ENCODE measurements around the gene SERINC2.
"Not testable (repeated sequence)": the region's sequence is repeated elsewhere in the genome, so short reads cannot be mapped to it uniquely, and the experiment has no call there.

Gene SERINC2

DNA sequence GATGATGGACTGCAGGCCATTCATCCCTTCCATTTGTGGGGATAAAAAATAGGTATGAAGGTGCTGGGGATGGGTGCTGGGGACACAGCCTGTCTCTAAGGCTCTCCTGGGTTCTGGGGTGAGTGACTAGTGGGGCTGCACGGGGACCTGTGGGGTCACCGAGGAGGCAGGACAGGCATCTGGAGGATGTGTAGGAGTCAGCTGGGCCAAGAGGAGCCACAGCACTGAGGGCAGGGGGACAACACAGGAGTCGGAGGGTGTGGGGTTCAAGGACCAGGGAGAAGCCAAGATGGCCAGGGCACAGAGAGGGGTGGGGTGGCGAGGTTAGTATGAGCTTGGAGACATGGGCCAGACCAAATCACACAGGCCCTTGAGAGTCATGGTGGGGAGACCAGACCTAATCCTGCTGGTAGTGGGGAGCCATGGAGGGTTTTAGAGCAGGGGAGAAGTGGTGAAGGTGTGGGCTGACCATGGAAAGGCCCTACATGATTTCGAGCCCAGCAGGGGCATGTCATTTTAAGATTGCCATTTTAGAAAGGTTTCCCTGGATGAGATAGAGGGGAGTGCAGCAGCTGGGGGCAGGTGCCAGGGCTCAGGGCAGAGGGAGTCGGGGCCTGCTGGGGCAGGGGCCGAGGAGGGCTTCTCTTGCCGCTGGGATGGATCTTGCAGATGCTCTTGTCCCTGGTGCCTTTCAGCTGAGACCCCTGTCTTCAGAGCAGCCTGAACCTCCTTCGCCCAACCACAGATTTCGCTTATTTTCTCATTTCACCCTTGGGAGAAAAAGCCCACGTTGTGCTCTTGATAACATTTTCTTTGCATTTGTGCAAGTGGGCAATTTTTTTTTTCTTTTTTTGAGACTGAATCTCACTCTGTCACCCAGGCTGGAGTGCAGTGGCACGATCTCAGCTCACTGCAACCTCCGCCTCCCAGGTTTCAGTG is 22.7 kb downstream of the SERINC2 start:
- no peak for DNase-seq

DNA sequence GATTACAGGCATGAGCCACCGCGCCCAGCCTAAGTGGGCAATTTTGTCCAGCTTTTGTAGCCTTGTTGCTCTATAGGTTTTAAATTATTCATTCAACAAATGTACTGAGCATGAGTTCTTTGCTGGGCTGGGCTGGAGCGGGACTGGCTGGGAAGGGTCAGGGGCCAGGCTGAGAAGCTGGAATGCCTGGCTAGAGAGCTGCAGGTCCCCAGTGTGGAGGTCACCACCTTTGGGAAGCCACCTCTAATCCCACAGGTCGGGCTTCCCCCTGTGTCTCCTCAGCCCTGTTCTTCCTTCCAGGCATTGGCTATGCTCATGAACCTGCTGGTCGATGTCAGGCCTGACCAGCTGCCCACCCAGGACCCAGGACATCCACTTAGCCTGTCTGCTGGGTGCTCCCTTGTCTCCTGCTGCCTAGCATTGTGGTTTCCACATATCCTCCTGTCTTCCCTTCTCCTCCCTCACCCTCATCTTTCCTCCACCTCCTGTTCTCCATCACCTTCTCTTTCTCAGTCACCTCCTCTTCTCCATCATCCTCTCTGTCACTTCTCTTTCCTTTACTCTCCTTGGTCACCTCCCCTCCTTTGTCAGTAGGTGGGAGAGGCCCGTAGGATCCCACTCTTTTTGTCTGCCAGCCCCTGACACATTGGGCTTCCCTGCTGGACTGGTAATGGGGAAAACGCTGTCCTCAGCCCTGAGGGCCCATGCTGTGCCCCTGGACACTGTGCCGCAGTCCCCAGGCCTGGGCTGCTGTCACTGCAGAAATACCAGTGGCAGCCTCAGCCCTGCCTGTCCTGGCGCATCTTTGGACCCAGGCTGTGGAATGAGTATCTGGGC is 23.8 kb downstream of the SERINC2 start:
- DNase-seq = no peak

- no peak for DNase-seq
These were observed 24.5 kb downstream of the SERINC2 start for GRCh38 chr1:31437433-31438037.

- DNase-seq = no peak
These were observed 26.3 kb downstream of the SERINC2 start for GRCh38 chr1:31439276-31439675.

GRCh38 chr1:31441073-31441472 is 28.1 kb downstream of the SERINC2 start:
- DNase-seq = no peak

DNA sequence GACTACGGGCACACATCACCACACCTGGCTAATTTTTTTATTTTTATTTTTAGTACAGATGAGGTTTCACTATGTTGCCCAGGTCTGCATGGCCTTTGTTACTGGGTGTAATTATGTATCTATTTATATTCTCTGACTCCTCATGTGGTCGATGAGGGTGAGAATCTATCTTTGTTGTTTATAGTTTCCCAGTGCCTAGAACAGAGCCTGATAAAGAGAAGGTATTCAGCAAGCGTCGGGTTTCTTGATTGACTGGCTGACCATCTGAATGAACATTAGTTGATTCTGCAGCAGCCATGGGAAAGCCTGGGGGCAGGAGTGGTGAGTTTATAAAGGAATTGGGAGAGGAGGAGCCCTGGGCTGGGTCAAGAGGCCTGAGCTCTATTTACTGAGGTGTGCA is 28.5 kb downstream of the SERINC2 start:
- DNase-seq = no peak

DNA sequence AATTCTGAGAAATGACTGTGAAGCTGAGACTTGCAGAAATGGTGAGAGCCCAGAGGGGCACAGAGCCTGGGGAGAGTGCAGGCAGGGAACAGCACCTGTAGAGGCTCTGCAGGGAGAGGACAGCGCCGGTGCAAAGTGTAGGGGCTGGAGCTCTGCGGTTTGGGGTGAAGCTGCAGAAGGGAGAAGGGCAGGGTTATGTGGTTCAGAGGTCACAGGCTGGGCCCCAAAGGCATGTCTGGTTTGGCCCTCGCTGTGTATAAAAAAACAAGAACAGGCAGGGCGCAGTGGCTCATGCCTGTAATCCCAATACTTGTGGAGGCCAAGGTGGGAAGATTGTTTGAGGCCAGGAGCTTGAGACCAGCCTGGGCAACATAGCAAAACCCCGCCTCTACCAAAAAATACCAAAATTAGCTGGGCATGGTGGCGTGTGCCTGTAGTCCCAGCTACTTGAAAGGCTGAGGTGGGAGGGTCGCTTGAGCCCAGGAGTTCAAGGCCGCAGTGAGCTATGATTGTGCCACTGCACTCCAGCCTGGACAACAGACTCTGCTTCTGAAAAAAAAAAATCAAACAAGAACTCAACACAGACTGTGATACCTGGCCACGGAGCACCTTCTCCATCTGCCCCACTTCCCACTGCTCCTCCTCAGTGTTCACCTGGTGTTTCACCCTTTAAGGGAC is 29.1 kb downstream of the SERINC2 start:
- DNase-seq = no peak

DNA sequence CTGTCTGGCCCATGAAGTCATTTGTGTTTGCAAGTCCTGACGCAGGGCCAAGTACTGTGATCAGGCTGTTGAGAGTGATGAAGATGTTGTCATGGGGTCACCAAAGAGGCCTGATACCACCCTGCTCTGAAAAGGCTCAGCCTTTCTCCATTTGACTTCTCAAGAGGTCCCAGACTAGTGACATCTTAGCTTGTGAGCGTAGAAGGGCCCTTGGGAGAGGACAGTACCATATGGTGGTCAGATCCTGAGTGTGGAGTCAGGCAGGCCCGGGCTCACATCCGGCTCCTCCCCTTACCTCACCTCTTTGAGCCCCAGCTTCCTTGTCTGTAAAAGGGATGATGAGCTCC is 29.6 kb downstream of the SERINC2 start:
- no peak for DNase-seq

GRCh38 chr1:31443673-31444072 is 30.7 kb downstream of the SERINC2 start:
- DNase-seq = no peak

GRCh38 chr1:31444725-31445448 is 31.9 kb downstream of the SERINC2 start:
- no peak for DNase-seq

DNA sequence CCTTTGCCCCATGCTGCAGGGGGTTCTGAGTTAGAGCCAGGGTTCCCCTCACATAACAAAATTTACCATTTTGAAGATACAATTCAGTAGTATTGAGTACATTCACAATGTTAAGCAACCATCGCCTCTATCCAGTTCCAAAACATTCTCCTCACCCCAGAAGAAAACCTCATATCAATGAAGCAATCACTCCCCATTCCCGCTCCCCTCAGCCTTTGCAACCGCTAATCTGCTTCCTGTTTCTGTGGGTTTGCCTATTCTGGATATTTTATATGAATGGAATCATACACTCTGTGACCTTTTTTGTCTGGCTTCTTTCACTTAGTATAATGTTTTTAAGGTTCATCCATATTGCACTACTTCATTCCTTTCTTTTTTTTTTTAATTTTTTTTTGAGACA is 32.9 kb downstream of the SERINC2 start:
- no peak for DNase-seq

DNA sequence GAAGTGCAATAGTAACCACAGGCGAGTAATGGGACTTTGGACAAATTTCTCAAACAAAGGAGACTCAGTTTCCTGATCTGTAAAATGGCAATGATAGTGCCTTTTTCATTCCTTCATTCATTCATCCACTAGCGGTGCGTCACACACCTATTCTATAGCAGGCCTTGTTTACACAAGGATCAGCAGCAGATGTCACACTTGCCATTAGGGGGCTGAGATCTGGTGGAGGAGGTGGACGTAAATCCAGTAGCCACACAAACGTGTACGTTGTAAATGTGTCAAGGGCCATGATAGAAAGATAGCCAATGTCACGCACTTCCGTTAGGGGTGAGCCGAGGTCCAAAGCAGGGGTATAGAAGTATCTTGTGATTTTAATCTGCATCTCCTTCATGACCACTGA is 34.2 kb downstream of the SERINC2 start:
- no peak for DNase-seq

GRCh38 chr1:31453384-31454079 is 40.5 kb downstream of the SERINC2 start:
- DNase-seq = no peak

DNA sequence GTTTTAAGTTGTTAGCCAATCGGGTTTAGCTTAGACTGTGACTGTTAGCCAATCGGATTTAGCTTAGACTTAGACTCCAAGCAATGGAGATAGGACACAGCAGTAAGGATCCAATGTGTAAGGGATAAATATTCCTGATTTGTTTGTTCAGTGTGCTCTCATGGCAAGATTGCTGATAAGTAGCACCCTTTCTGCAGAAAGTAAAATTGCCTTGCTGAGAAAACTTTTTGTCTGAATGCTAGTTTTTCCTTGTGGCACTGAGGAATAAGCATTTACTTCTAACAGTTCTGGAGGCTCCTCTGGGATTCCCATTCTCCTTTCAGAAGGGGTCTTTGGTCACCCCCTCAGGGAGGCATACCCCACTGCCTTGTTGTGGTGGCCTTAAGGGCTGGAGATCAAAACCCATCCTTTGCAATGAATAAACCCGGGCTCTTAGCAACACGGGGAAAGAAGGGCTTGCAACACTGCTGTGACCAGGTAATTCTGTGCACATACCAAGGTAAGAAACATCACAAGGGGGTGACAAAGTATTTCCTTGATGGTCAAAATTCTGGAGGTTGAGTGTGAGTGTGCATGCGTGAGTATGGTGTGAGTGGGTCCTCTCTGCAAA is 45.4 kb downstream of the SERINC2 start:
- no peak for DNase-seq

- DNase-seq = no peak
These were observed 47.0 kb downstream of the SERINC2 start for GRCh38 chr1:31460027-31460426.

DNA sequence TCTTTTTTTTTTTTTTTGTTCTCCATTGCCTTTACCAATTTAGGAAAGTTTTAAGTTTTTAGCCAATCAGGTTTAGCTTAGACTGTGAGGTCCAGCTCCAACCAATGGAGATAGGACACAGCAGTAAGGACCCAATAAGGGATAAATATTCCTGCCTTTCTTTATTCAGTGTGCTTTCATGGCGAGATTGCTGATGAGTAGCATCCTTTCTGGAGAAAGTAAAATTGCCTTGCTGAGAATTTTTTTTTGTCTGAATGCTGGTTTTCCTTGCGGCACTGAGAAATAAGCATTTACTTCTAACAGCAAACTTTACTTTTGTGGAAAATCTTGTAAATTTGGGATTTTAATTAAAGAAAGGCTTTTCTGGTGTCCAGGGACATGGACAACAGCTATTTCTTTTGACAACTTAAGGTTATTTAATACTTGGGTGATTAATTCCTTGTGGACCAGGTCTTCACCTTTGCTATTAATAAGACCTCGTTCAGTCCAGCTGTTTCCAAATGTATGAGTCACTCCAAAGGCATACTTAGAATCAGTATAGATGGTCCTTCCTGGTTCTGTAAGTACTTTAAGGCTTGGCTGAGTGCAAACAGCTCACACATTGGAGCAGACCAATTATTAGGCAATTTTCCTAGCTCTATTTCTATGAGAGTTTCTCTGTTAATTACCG is 54.1 kb downstream of the SERINC2 start:
- no peak for DNase-seq

- DNase-seq = no peak
These were observed 57.8 kb downstream of the SERINC2 start for GRCh38 chr1:31470794-31471315.

- DNase-seq = not testable (repeated sequence)
These were observed 58.7 kb downstream of the SERINC2 start for GRCh38 chr1:31471452-31472313.

GRCh38 chr1:31472314-31472651 is 59.3 kb downstream of the SERINC2 start:
- DNase-seq = not testable (repeated sequence)
